Measurements from ENCODE around the gene NFS1.

The NFS1 gene

GRCh38 chr20:35704514-35705261 is 5.5 kb upstream of the NFS1 start:
- in situ Hi-C loops (cut with MboI; ENCODE audit: low pct_unique_long_range_greater_than_20kb, low sequenced_read_pairs, unreplicated experiment), result no loop called here
- no peak for DNase-seq (ENCODE audit: low spot score)
- TF ChIP-seq CTCF (IDR thresholded peaks at IDR 0.05; ENCODE audit: extremely low read depth, insufficient read depth, missing control alignments), result no peak

GRCh38 chr20:35702824-35703695 is 3.9 kb upstream of the NFS1 start:
- in situ Hi-C loops (cut with MboI; ENCODE audit: low pct_unique_long_range_greater_than_20kb, low sequenced_read_pairs, unreplicated experiment), result no loop called here
- no peak for TF ChIP-seq CTCF (IDR thresholded peaks at IDR 0.05; ENCODE audit: extremely low read depth, insufficient read depth, missing control alignments)
- no peak for DNase-seq (ENCODE audit: low spot score)

DNA sequence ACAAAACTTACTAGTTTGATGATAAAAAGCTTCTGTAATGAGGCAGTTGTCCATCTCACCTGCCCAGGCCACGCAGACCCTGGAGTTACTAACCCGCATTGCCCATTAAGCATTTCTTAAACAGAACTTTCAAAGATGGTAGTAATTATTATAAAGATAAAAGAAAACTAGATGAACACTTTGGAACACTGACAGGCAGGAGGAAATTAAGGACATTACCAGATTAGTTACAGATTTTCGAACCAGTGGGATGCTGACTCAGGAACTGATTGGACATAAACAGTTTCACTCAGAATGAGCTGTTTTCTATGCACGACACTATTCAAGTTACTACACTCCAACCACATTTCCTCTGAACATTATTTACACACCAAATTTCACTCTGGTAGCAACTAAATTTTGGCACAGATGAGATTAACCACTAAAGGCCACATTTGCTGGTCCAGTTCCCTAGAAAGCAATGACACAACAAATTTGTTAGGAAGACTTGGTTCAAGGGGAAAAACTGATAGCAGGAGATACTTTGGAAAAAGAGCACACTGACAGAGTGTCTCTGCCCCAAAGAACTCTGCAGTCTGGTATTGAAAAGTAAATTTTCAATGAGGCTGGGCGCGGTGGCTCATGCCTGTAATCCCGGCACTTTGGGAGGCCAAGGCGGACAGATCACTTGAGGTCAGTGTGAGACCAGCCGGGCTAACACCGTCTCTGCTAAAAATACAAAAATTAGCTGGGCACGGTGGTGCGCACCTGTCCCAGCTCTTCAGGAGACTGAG is 3.1 kb upstream of the NFS1 start:
- TF ChIP-seq CTCF (IDR thresholded peaks at IDR 0.05; ENCODE audit: extremely low read depth, insufficient read depth, missing control alignments), result no peak
- in situ Hi-C loops (cut with MboI; ENCODE audit: low pct_unique_long_range_greater_than_20kb, low sequenced_read_pairs, unreplicated experiment), result no loop called here
- DNase-seq (ENCODE audit: low spot score), result no peak

- in situ Hi-C loops (cut with MboI; ENCODE audit: low pct_unique_long_range_greater_than_20kb, low sequenced_read_pairs, unreplicated experiment), result no loop called here
- DNase-seq (ENCODE audit: low spot score), result no peak
- no peak for TF ChIP-seq CTCF (IDR thresholded peaks at IDR 0.05; ENCODE audit: extremely low read depth, insufficient read depth, missing control alignments)
Observed at GRCh38 chr20:35700625-35701148, 1.5 kb upstream of the NFS1 start.

GRCh38 chr20:35699957-35700624 is 939 bp upstream of the NFS1 start:
- no peak for TF ChIP-seq CTCF (IDR thresholded peaks at IDR 0.05; ENCODE audit: extremely low read depth, insufficient read depth, missing control alignments)
- no peak for DNase-seq (ENCODE audit: low spot score)
- in situ Hi-C loops (cut with MboI; ENCODE audit: low pct_unique_long_range_greater_than_20kb, low sequenced_read_pairs, unreplicated experiment), result no loop called here
